ENCODE results near the gene SLAMF7.

The SLAMF7 gene

GRCh38 chr1:160744852-160745520 is 5.9 kb downstream of the SLAMF7 start:
- in situ Hi-C loops (cut with MboI; ENCODE audit: low sequenced_read_pairs), result no loop called here

GRCh38 chr1:160745551-160745950 is 6.5 kb downstream of the SLAMF7 start:
- DNase-seq (ENCODE audit: low spot score in 2 of 2), result peak in 1 of 2 experiments; percentile 40
- in situ Hi-C loops (cut with MboI; ENCODE audit: low sequenced_read_pairs), result no loop called here
- no peaks in the 10 kb centered on the region for H3K27me3 ChIP-seq (ENCODE audit: low read depth)
- peaks cover 16% of the 10 kb centered on the region for H3K4me1 ChIP-seq
- H3K9me3 ChIP-seq, result no peaks in the 10 kb centered on the region
- no peaks in the 10 kb centered on the region for H3K36me3 ChIP-seq (replicated peaks)
- no peak overlapping the region for H3K4me3 ChIP-seq

More at GRCh38 chr1:160744852-160745520, 5.9 kb downstream of the SLAMF7 start:
- Histone ChIP-seq H3K36me3 (replicated peaks) (no peaks in the 10 kb centered on the region), H3K4me1 (peaks cover 16% of the 10 kb centered on the region), H3K27me3 (ENCODE audit: low read depth) (no peaks in the 10 kb centered on the region), H3K9me3 (no peaks in the 10 kb centered on the region), H3K4me3 (no peak overlapping the region)
- DNase-seq (ENCODE audit: low spot score in 2 of 2), result peak in 1 of 2 experiments; percentile 31

GRCh38 chr1:160746836-160747500 is 7.9 kb downstream of the SLAMF7 start:
- H3K4me1 ChIP-seq, result peaks cover 16% of the 10 kb centered on the region
- in situ Hi-C loops (cut with MboI; ENCODE audit: low sequenced_read_pairs), result no loop called here
- DNase-seq (ENCODE audit: low spot score in 2 of 2), result peak in 1 of 2 experiments; percentile 29

GRCh38 chr1:160747717-160748116 is 8.7 kb downstream of the SLAMF7 start:
- Histone ChIP-seq H3K9me3 (no peaks in the 10 kb centered on the region), H3K4me1 (peaks cover 16% of the 10 kb centered on the region), H3K27me3 (ENCODE audit: low read depth) (0 out of 2 replicates have a peak, but pooled peaks cover 2% of the 10 kb centered on the region), H3K36me3 (replicated peaks) (no peaks in the 10 kb centered on the region), H3K4me3 (no peak overlapping the region)
- DNase-seq (ENCODE audit: low spot score in 2 of 2), result no peak
- in situ Hi-C loops (cut with MboI; ENCODE audit: low sequenced_read_pairs), result no loop called here

More at GRCh38 chr1:160746836-160747500, 7.9 kb downstream of the SLAMF7 start:
- H3K36me3 ChIP-seq (replicated peaks), result no peaks in the 10 kb centered on the region
- H3K27me3 ChIP-seq (ENCODE audit: low read depth), result 0 out of 2 replicates have a peak, but pooled peaks cover 2% of the 10 kb centered on the region
- H3K4me3 ChIP-seq, result no peak overlapping the region
- no peaks in the 10 kb centered on the region for H3K9me3 ChIP-seq

- in situ Hi-C loops (cut with MboI; ENCODE audit: low sequenced_read_pairs), result no loop called here
- H3K36me3 ChIP-seq (replicated peaks), result no peaks in the 10 kb centered on the region
- DNase-seq (ENCODE audit: low spot score in 2 of 2), result no peak
- no peaks in the 10 kb centered on the region for H3K9me3 ChIP-seq
- H3K4me1 ChIP-seq, result peaks cover 22% of the 10 kb centered on the region
- no peak overlapping the region for H3K4me3 ChIP-seq
- 0 out of 2 replicates have a peak, but pooled peaks cover 2% of the 10 kb centered on the region for H3K27me3 ChIP-seq (ENCODE audit: low read depth)
These were observed 9.3 kb downstream of the SLAMF7 start for GRCh38 chr1:160748181-160748877.

- H3K4me3 ChIP-seq, result no peak overlapping the region
- peaks cover 22% of the 10 kb centered on the region for H3K4me1 ChIP-seq
- in situ Hi-C loops (cut with MboI; ENCODE audit: low sequenced_read_pairs), result no loop called here
- no peak for DNase-seq (ENCODE audit: low spot score in 2 of 2)
- H3K27me3 ChIP-seq (ENCODE audit: low read depth), result 0 out of 2 replicates have a peak, but pooled peaks cover 2% of the 10 kb centered on the region
- H3K36me3 ChIP-seq (replicated peaks), result no peaks in the 10 kb centered on the region
- H3K9me3 ChIP-seq, result no peaks in the 10 kb centered on the region
These were observed 9.8 kb downstream of the SLAMF7 start for GRCh38 chr1:160748878-160749269.

- DNase-seq (ENCODE audit: low spot score in 2 of 2), result no peak
- H3K27me3 ChIP-seq (ENCODE audit: low read depth), result 0 out of 2 replicates have a peak, but pooled peaks cover 2% of the 10 kb centered on the region
- in situ Hi-C loops (cut with MboI; ENCODE audit: low sequenced_read_pairs), result no loop called here
- no peaks in the 10 kb centered on the region for H3K36me3 ChIP-seq (replicated peaks)
- no peak overlapping the region for H3K4me3 ChIP-seq
- peaks cover 13% of the 10 kb centered on the region for H3K4me1 ChIP-seq
- no peaks in the 10 kb centered on the region for H3K9me3 ChIP-seq
These were observed 11.6 kb downstream of the SLAMF7 start for GRCh38 chr1:160750608-160751007.

GRCh38 chr1:160752406-160752805 is 13.4 kb downstream of the SLAMF7 start:
- H3K9me3 ChIP-seq, result no peaks in the 10 kb centered on the region
- no peak overlapping the region for H3K4me3 ChIP-seq
- no peaks in the 10 kb centered on the region for H3K36me3 ChIP-seq (replicated peaks)
- in situ Hi-C loops (cut with MboI; ENCODE audit: low sequenced_read_pairs), result no loop called here
- H3K27me3 ChIP-seq (ENCODE audit: low read depth), result 0 out of 2 replicates have a peak, but pooled peaks cover 2% of the 10 kb centered on the region
- no peak for DNase-seq (ENCODE audit: low spot score in 2 of 2)
- H3K4me1 ChIP-seq, result peaks cover 6% of the 10 kb centered on the region; the same call in 1 of the 2 replicates

GRCh38 chr1:160752924-160753323 is 13.9 kb downstream of the SLAMF7 start:
- H3K9me3 ChIP-seq, result no peaks in the 10 kb centered on the region
- H3K4me1 ChIP-seq, result peaks cover 6% of the 10 kb centered on the region; the same call in 1 of the 2 replicates
- in situ Hi-C loops (cut with MboI; ENCODE audit: low sequenced_read_pairs), result no loop called here
- H3K36me3 ChIP-seq (replicated peaks), result no peaks in the 10 kb centered on the region
- no peak overlapping the region for H3K4me3 ChIP-seq
- no peak for DNase-seq (ENCODE audit: low spot score in 2 of 2)
- 0 out of 2 replicates have a peak, but pooled peaks cover 2% of the 10 kb centered on the region for H3K27me3 ChIP-seq (ENCODE audit: low read depth)

- Histone ChIP-seq H3K27me3 (ENCODE audit: low read depth) (0 out of 2 replicates have a peak, but pooled peaks cover 2% of the 10 kb centered on the region), H3K4me3 (no peak overlapping the region), H3K9me3 (no peaks in the 10 kb centered on the region), H3K4me1 (peaks cover 6% of the 10 kb centered on the region; the same call in 1 of the 2 replicates), H3K36me3 (replicated peaks) (no peaks in the 10 kb centered on the region)
- in situ Hi-C loops (cut with MboI; ENCODE audit: low sequenced_read_pairs), result no loop called here
- no peak for DNase-seq (ENCODE audit: low spot score in 2 of 2)
These were observed 14.5 kb downstream of the SLAMF7 start for GRCh38 chr1:160753594-160753993.

GRCh38 chr1:160755461-160755860 is 16.4 kb downstream of the SLAMF7 start:
- H3K27me3 ChIP-seq (ENCODE audit: low read depth), result 0 out of 2 replicates have a peak, but pooled peaks cover 2% of the 10 kb centered on the region
- no peak for DNase-seq (ENCODE audit: low spot score in 2 of 2)
- no peak overlapping the region for H3K4me3 ChIP-seq
- H3K36me3 ChIP-seq (replicated peaks), result no peaks in the 10 kb centered on the region
- peaks cover 6% of the 10 kb centered on the region; the same call in 1 of the 2 replicates for H3K4me1 ChIP-seq
- in situ Hi-C loops (cut with MboI; ENCODE audit: low sequenced_read_pairs), result no loop called here
- no peaks in the 10 kb centered on the region for H3K9me3 ChIP-seq

GRCh38 chr1:160755911-160756848 is 17.1 kb downstream of the SLAMF7 start:
- DNase-seq (ENCODE audit: low spot score in 2 of 2), result no peak
- Histone ChIP-seq H3K4me1 (peaks cover 6% of the 10 kb centered on the region; the same call in 1 of the 2 replicates), H3K27me3 (ENCODE audit: low read depth) (0 out of 2 replicates have a peak, but pooled peaks cover 1% of the 10 kb centered on the region), H3K36me3 (replicated peaks) (no peaks in the 10 kb centered on the region), H3K4me3 (no peak overlapping the region), H3K9me3 (no peaks in the 10 kb centered on the region)
- in situ Hi-C loops (cut with MboI; ENCODE audit: low sequenced_read_pairs), result no loop called here

GRCh38 chr1:160756849-160757201 is 17.8 kb downstream of the SLAMF7 start:
- Histone ChIP-seq H3K4me1 (peaks cover 6% of the 10 kb centered on the region; the same call in 1 of the 2 replicates), H3K27me3 (ENCODE audit: low read depth) (no peaks in the 10 kb centered on the region)

More at GRCh38 chr1:160756849-160757201, 17.8 kb downstream of the SLAMF7 start:
- H3K4me3 ChIP-seq, result no peak overlapping the region
- no peaks in the 10 kb centered on the region for H3K9me3 ChIP-seq
- H3K36me3 ChIP-seq (replicated peaks), result no peaks in the 10 kb centered on the region
- DNase-seq (ENCODE audit: low spot score in 2 of 2), result no peak
- in situ Hi-C loops (cut with MboI; ENCODE audit: low sequenced_read_pairs), result no loop called here
